Kidney tubule cell (primary cell): ENCODE measurements around the gene RNF10.
"Not testable (repeated sequence)": the region's sequence is repeated elsewhere in the genome, so short reads cannot be mapped to it uniquely, and the experiment has no call there.

ENCODE experiments used
- DNase-seq: peaks from one replicate; pipeline ENCODE4 v3.0.0-alpha.2; 2018; ENCODE audit warnings: low spot score

Gene RNF10

GRCh38 chr12:120534203-120534702 is at the start of gene RNF10:
Gene RNF10 (plus strand): TSS chr12:120534356. CDS start chr12:120534812, 456 bp downstream.
- peak; percentile 88 for DNase-seq

GRCh38 chr12:120485961-120486881 is 47.9 kb upstream of the RNF10 start:
- DNase-seq: no peak

GRCh38 chr12:120487552-120487951 is 46.6 kb upstream of the RNF10 start:
- not testable (repeated sequence) for DNase-seq

- no peak for DNase-seq
Measured at GRCh38 chr12:120488057-120488640, 46.0 kb upstream of the RNF10 start.

- no peak for DNase-seq
Measured at GRCh38 chr12:120489018-120489417, 45.1 kb upstream of the RNF10 start.

- DNase-seq: no peak
Measured at GRCh38 chr12:120490325-120490724, 43.8 kb upstream of the RNF10 start.

- DNase-seq: no peak
Measured at GRCh38 chr12:120490833-120491512, 43.2 kb upstream of the RNF10 start.

- DNase-seq: no peak
Measured at GRCh38 chr12:120495186-120495730, 38.9 kb upstream of the RNF10 start.

GRCh38 chr12:120495731-120496412 is 38.3 kb upstream of the RNF10 start, which contains the start of gene DYNLL1:
Gene DYNLL1 (plus strand): TSS chr12:120496113. CDS start chr12:120496422, 309 bp downstream.
- peak; percentile 97 for DNase-seq

GRCh38 chr12:120496413-120497340 is 37.5 kb upstream of the RNF10 start:
- DNase-seq: peak; percentile 45

GRCh38 chr12:120497524-120498150 is 36.5 kb upstream of the RNF10 start:
- no peak for DNase-seq

GRCh38 chr12:120498870-120499515 is 35.2 kb upstream of the RNF10 start:
- DNase-seq: no peak

GRCh38 chr12:120500581-120500980 is 33.6 kb upstream of the RNF10 start:
- DNase-seq: no peak

GRCh38 chr12:120504587-120504986 is 29.6 kb upstream of the RNF10 start:
- no peak for DNase-seq

GRCh38 chr12:120508537-120508936 is 25.6 kb upstream of the RNF10 start:
- no peak for DNase-seq

GRCh38 chr12:120514002-120514401 is 20.2 kb upstream of the RNF10 start:
- no peak for DNase-seq

- no peak for DNase-seq
Measured at GRCh38 chr12:120515496-120515895, 18.7 kb upstream of the RNF10 start.

- not testable (repeated sequence) for DNase-seq
Measured at GRCh38 chr12:120519324-120519723, 14.8 kb upstream of the RNF10 start.

GRCh38 chr12:120522568-120522967 is 11.6 kb upstream of the RNF10 start:
- DNase-seq: no peak
